GM12873 (cell line): ENCODE measurements around the gene FAXC.

Source experiments
- CTCF ChIP-seq: IDR thresholded peaks from 2 replicates; pipeline ENCODE4 v1.5.1; 2012; ENCODE audit warnings: low read depth, mild to moderate bottlenecking, moderate library complexity, low read length, control low read depth; ENCODE audit not compliant: insufficient read depth; ENCODE audit errors: missing control alignments

The FAXC gene

GRCh38 chr6:99369533-99369932 lies 20.1 kb upstream of the FAXC start:
- no peak for TF ChIP-seq CTCF

GRCh38 chr6:99366852-99367251 lies 17.4 kb upstream of the FAXC start:
- no peak for TF ChIP-seq CTCF

- TF ChIP-seq CTCF: no peak
Measured at GRCh38 chr6:99364026-99364425, 14.6 kb upstream of the FAXC start.

- no peak for TF ChIP-seq CTCF
Measured at GRCh38 chr6:99362678-99363268, 13.3 kb upstream of the FAXC start.

GRCh38 chr6:99359800-99360199 lies 10.3 kb upstream of the FAXC start:
- no peak for TF ChIP-seq CTCF

- TF ChIP-seq CTCF: no peak
Measured at GRCh38 chr6:99356641-99357040, 7.2 kb upstream of the FAXC start.

- TF ChIP-seq CTCF: no peak
Measured at GRCh38 chr6:99354983-99355382, 5.5 kb upstream of the FAXC start.
